ENCODE measurements around the gene ZMIZ1. TPM values are rescaled to one million over a fixed set of nuclear protein-coding genes. Genes with fewer than 3 reads are reported as not detected.

ZMIZ1 gene
- total RNA-seq, 1 experiment from 2014 or later = 42.3 TPM

- CTCF ChIA-PET = no interaction called here
- H3K36me3 ChIP-seq (ENCODE audit: control insufficient read depth, insufficient read depth, low read length) = peaks cover 6% of the 10 kb centered on the region
Observed at GRCh38 chr10:79209831-79210230, 141.1 kb downstream of the ZMIZ1 start.

DNA sequence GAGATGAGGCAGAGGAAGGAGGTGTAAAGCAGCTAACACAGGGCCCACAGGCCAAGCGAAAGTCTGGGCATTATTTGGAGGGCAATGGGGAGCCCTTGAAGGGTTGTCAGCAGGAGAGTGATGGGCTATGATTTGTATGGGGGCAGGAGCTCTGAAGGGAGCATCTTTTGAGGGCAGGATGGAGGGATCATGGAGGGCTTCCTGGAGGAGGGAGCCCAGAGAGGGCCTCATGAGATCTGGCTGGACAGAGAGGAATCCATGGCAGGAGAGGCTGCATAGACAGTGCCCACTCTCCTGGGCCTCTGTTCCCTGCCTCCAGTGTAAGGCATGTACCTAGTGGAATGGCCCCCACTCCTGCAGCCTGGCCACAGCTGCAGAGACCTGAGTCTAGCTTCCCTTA lies 141.9 kb downstream of the ZMIZ1 start:
- peaks cover 20% of the 10 kb centered on the region for H3K36me3 Mint-ChIP-seq (ENCODE audit: insufficient read depth, unreplicated experiment)
- intact Hi-C loops (cut with micrococcal nuclease; ENCODE audit: unreplicated experiment) = no loop called here
- Histone ChIP-seq H3K36me3 (ENCODE audit: control insufficient read depth, insufficient read depth, low read length) (peaks cover 4% of the 10 kb centered on the region; the same call in 1 of the 2 replicates), H3K9me3 (no peaks in the 10 kb centered on the region), H3K4me1 (no peaks in the 10 kb centered on the region), H3K4me3 (ENCODE audit: low read depth, low read length) (no peak overlapping the region), H3K27me3 (replicated peaks; ENCODE audit: control insufficient read depth, insufficient read depth, low read length) (no peaks in the 10 kb centered on the region)
- no peaks in the 10 kb centered on the region for H3K27me3 Mint-ChIP-seq (ENCODE audit: insufficient read depth, unreplicated experiment)
- no peaks in the 10 kb centered on the region for H3K9me3 Mint-ChIP-seq (ENCODE audit: unreplicated experiment)
- no peak for DNase-seq
- CTCF ChIA-PET = no interaction called here
- BruUV-seq (replicated peaks) = no TSS peak
- H3K4me1 Mint-ChIP-seq (ENCODE audit: low read depth, unreplicated experiment) = no peaks in the 10 kb centered on the region
- POLR2A ChIA-PET = no interaction called here
- H3K4me3 Mint-ChIP-seq (ENCODE audit: unreplicated experiment) = no peak overlapping the region
- no peak overlapping the region for H3K27ac Mint-ChIP-seq (ENCODE audit: unreplicated experiment)
- TF ChIP-seq CTCF (IDR thresholded peaks at IDR 0.05; ENCODE audit: insufficient read depth in 1 of 2, low read depth in 1 of 2, low read length in 1 of 2, severe bottlenecking in 1 of 2, unreplicated experiment in 1 of 2) = no peak

More at GRCh38 chr10:79209831-79210230, 141.1 kb downstream of the ZMIZ1 start:
- Histone ChIP-seq H3K4me1 (no peaks in the 10 kb centered on the region), H3K4me3 (ENCODE audit: low read depth, low read length) (no peak overlapping the region), H3K27me3 (replicated peaks; ENCODE audit: control insufficient read depth, insufficient read depth, low read length) (no peaks in the 10 kb centered on the region), H3K9me3 (no peaks in the 10 kb centered on the region)
- Mint-ChIP-seq H3K9me3 (ENCODE audit: unreplicated experiment) (no peaks in the 10 kb centered on the region), H3K27me3 (ENCODE audit: insufficient read depth, unreplicated experiment) (no peaks in the 10 kb centered on the region), H3K4me1 (ENCODE audit: low read depth, unreplicated experiment) (no peaks in the 10 kb centered on the region), H3K36me3 (ENCODE audit: insufficient read depth, unreplicated experiment) (peaks cover 19% of the 10 kb centered on the region), H3K4me3 (ENCODE audit: unreplicated experiment) (no peak overlapping the region), H3K27ac (ENCODE audit: unreplicated experiment) (no peak overlapping the region)
- POLR2A ChIA-PET = no interaction called here
- no TSS peak for BruUV-seq (replicated peaks)
- TF ChIP-seq CTCF (IDR thresholded peaks at IDR 0.05; ENCODE audit: insufficient read depth in 1 of 2, low read depth in 1 of 2, low read length in 1 of 2, severe bottlenecking in 1 of 2, unreplicated experiment in 1 of 2) = no peak
- intact Hi-C loops (cut with micrococcal nuclease; ENCODE audit: unreplicated experiment) = no loop called here
- no peak for DNase-seq

DNA sequence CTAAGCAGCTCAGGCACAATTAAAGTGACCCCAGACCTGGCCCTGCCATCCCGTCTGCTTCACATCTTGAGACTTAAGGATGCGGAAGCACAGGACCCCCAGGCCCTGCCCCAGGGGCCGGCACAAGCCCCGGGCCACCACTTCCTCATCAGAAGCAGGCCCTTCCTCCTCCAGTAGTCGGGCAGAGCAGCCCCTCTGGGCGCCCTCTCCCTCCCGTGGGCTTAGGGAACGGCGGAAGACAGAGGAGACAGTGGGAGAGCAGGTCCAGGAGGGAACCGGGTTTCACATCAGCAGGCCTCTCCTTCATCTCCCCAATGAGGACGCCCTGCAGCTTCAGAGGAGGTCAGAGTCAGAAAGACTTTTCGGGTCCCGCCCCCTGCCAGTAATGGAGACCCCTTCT lies 142.8 kb downstream of the ZMIZ1 start:
- Mint-ChIP-seq H3K36me3 (ENCODE audit: insufficient read depth, unreplicated experiment) (peaks cover 26% of the 10 kb centered on the region), H3K27ac (ENCODE audit: unreplicated experiment) (no peak overlapping the region)
- peaks cover 11% of the 10 kb centered on the region for H3K36me3 ChIP-seq (ENCODE audit: control insufficient read depth, insufficient read depth, low read length)

More for the DNA sequence above, 142.8 kb downstream of the ZMIZ1 start:
- BruUV-seq (replicated peaks) = no TSS peak
- Mint-ChIP-seq H3K27me3 (ENCODE audit: insufficient read depth, unreplicated experiment) (no peaks in the 10 kb centered on the region), H3K9me3 (ENCODE audit: unreplicated experiment) (no peaks in the 10 kb centered on the region), H3K4me1 (ENCODE audit: low read depth, unreplicated experiment) (no peaks in the 10 kb centered on the region), H3K4me3 (ENCODE audit: unreplicated experiment) (no peak overlapping the region)
- Histone ChIP-seq H3K4me3 (ENCODE audit: low read depth, low read length) (no peak overlapping the region), H3K27me3 (replicated peaks; ENCODE audit: control insufficient read depth, insufficient read depth, low read length) (no peaks in the 10 kb centered on the region), H3K9me3 (no peaks in the 10 kb centered on the region), H3K4me1 (no peaks in the 10 kb centered on the region)
- POLR2A ChIA-PET = no interaction called here
- DNase-seq = no peak
- CTCF ChIA-PET = no interaction called here
- intact Hi-C loops (cut with micrococcal nuclease; ENCODE audit: unreplicated experiment) = no loop called here
- TF ChIP-seq CTCF (IDR thresholded peaks at IDR 0.05; ENCODE audit: insufficient read depth in 1 of 2, low read depth in 1 of 2, low read length in 1 of 2, severe bottlenecking in 1 of 2, unreplicated experiment in 1 of 2) = no peak

Data from Caco-2 (cell line).